GM10248 (cell line): Measurements from ENCODE around the gene ZNF695.

Experiments used
- CTCF ChIA-PET: fragments of 300-600 bp; sonication (Branson Sonifier 250); formaldehyde crosslinking; extraction: SDS; loops from one replicate; lab custom pipeline; 2021; ENCODE audit warnings: antibody characterized with exemption; lab: Yijun Ruan, JAX
- POLR2A ChIA-PET: fragments of 350-650 bp; sonication (Branson Sonifier 250); formaldehyde crosslinking; extraction: SDS; loops from one replicate; lab custom pipeline; 2020; ENCODE audit warnings: antibody characterized with exemption; lab: Yijun Ruan, JAX
- DNase-seq: peaks from one replicate; pipeline ENCODE4 v3.0.0; 2012; ENCODE audit errors: extremely low spot score
- CTCF ChIP-seq: IDR thresholded peaks from 2 replicates; pipeline ENCODE4 v1.5.1; 2012; ENCODE audit warnings: mild to moderate bottlenecking, low read depth; ENCODE audit errors: extremely low read depth, missing control alignments, control extremely low read depth

ZNF695 gene

GRCh38 chr1:246966502-246966901 is 41.4 kb downstream of the ZNF695 start:
- TF ChIP-seq CTCF: no peak
- DNase-seq: no peak
- ChIA-PET POLR2A (no interaction called here), CTCF (interaction anchor here (1.4 kb wide), 1 partner anchor 11 kb away, joined by 5 read pairs; no protein-coding TSS in a partner anchor)

GRCh38 chr1:246959944-246960693 is 47.7 kb downstream of the ZNF695 start:
- no peak for TF ChIP-seq CTCF
- CTCF ChIA-PET: interaction anchor here (0.7 to 5.9 kb wide), 8 partner anchors 11 to 271 kb away, joined by 3 to 45 read pairs (median 3); no protein-coding TSS in a partner anchor
- POLR2A ChIA-PET: no interaction called here
- DNase-seq: peak; percentile 48

- TF ChIP-seq CTCF: no peak
- ChIA-PET CTCF (interaction anchor here (1.9 kb wide), 1 partner anchor 14 kb away, joined by 4 read pairs; no protein-coding TSS in a partner anchor), POLR2A (no interaction called here)
- no peak for DNase-seq
Observed at GRCh38 chr1:246954126-246954525, 53.7 kb downstream of the ZNF695 start.

GRCh38 chr1:246951413-246951812 is 56.4 kb downstream of the ZNF695 start:
- ChIA-PET POLR2A (no interaction called here), CTCF (no interaction called here)
- no peak for TF ChIP-seq CTCF
- no peak for DNase-seq

GRCh38 chr1:246949956-246950355 is 57.9 kb downstream of the ZNF695 start:
- TF ChIP-seq CTCF: no peak
- ChIA-PET POLR2A (no interaction called here), CTCF (no interaction called here)
- DNase-seq: no peak

GRCh38 chr1:246947255-246947654 is 60.6 kb downstream of the ZNF695 start:
- TF ChIP-seq CTCF: no peak
- ChIA-PET POLR2A (no interaction called here), CTCF (no interaction called here)
- DNase-seq: no peak
